Fibroblast of skin of back (primary cell): ENCODE measurements around the gene SNX33.
"Not testable (repeated sequence)": the region's sequence is repeated elsewhere in the genome, so short reads cannot be mapped to it uniquely, and the experiment has no call there.

Experiments
- DNase-seq: peaks from one replicate; pipeline ENCODE4 v3.0.0-alpha.2; 2013

The SNX33 gene

GRCh38 chr15:75662823-75663519, 15.3 kb downstream of the SNX33 start:
- no peak for DNase-seq

GRCh38 chr15:75663931-75664421, 16.3 kb downstream of the SNX33 start:
- no peak for DNase-seq

- peak; percentile 100 for DNase-seq
Measured at GRCh38 chr15:75666823-75667501, 19.2 kb downstream of the SNX33 start.

- DNase-seq: peak; percentile 45
Measured at GRCh38 chr15:75669191-75669878, 21.6 kb downstream of the SNX33 start.

GRCh38 chr15:75669879-75670212, 22.1 kb downstream of the SNX33 start:
- no peak for DNase-seq

GRCh38 chr15:75671730-75672602, 24.3 kb downstream of the SNX33 start:
- peak; percentile 52 for DNase-seq

- DNase-seq: peak; percentile 92
Measured at GRCh38 chr15:75672646-75673425, 25.1 kb downstream of the SNX33 start.

- DNase-seq: peak; percentile 87
Measured at GRCh38 chr15:75673426-75674235, 25.9 kb downstream of the SNX33 start.

- DNase-seq: no peak
Measured at GRCh38 chr15:75674366-75674765, 26.7 kb downstream of the SNX33 start.

GRCh38 chr15:75675579-75676404, 28.1 kb downstream of the SNX33 start:
- DNase-seq: no peak

- DNase-seq: no peak
Measured at GRCh38 chr15:75676688-75677464, 29.2 kb downstream of the SNX33 start.

GRCh38 chr15:75677465-75678323, 30.0 kb downstream of the SNX33 start:
- DNase-seq: no peak

- DNase-seq: not testable (repeated sequence)
Measured at GRCh38 chr15:75678324-75678690, 30.6 kb downstream of the SNX33 start.

- DNase-seq: no peak
Measured at GRCh38 chr15:75680007-75680789, 32.5 kb downstream of the SNX33 start.

GRCh38 chr15:75682181-75683135, 34.7 kb downstream of the SNX33 start:
- no peak for DNase-seq
